Neutrophil (primary cell): ENCODE results near the gene ANKRD10.
"Not testable (repeated sequence)": the region's sequence is repeated elsewhere in the genome, so short reads cannot be mapped to it uniquely, and the experiment has no call there.

Experiments
- H3K27ac ChIP-seq: fragments of 200-600 bp; sonication (generic); 2 replicates; pipeline ENCODE4 v1.5.1; 2016; ENCODE audit warnings: mild to moderate bottlenecking, moderate library complexity
- H3K27me3 ChIP-seq: fragments of 200-600 bp; sonication (generic); 2 replicates; pipeline ENCODE4 v1.6.0; 2016; ENCODE audit warnings: mild to moderate bottlenecking
- H3K36me3 ChIP-seq: fragments of 200-600 bp; sonication (generic); 2 replicates; pipeline ENCODE4 v1.5.1; 2017
- H3K4me1 ChIP-seq, 2 experiments: fragments of 200-600 bp in 1 of 2; sonication (generic) in 1 of 2; 1 replicate in 1 of 2; 2 replicates in 1 of 2; pipeline versions ENCODE4 v1.5.1 to v1.6.1; 2013 to 2016; ENCODE audit warnings: low read depth in 1 of 2, low read length in 1 of 2, mild to moderate bottlenecking in 1 of 2, moderate library complexity in 1 of 2; ENCODE audit not compliant: control insufficient read depth in 1 of 2, insufficient read depth in 1 of 2
- H3K4me3 ChIP-seq, 2 experiments: fragments of 200-600 bp in 1 of 2; sonication (generic) in 1 of 2; 1 replicate in 1 of 2; 2 replicates in 1 of 2; pipeline ENCODE4 v1.5.1; 2013 to 2016; ENCODE audit warnings: low read depth in 1 of 2, low read length in 1 of 2, mild to moderate bottlenecking in 1 of 2, moderate library complexity in 1 of 2
- H3K9me3 ChIP-seq: fragments of 200-600 bp; sonication (generic); 2 replicates; pipeline ENCODE4 v1.5.1; 2016
- TF ChIP-seq, protein P1 (sequence below): fragments of 200-600 bp; sonication (generic); IDR thresholded peaks from 2 replicates; pipeline ENCODE4 v1.5.1; 2016; ENCODE audit warnings: antibody characterized with exemption

Gene ANKRD10

DNA sequence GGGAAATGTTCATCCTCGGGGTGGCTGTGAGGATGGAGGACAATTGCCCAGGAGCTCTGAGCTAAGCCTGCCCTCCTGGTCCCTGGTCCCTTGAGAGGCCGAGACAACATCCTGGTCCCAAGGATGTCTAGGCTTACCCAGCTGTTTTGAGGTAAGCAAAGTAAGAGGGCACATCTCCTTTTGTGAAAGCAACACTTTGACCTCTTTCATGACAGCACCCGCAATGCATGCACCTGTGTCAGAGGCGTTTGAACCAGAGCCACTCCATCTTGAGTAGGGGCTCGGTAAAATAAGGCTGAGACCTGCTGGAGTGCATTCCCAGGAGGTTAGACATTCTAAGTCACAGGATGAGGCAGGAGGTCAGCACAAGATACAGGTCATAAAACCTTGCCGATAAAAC lies 43.1 kb upstream of the ANKRD10 start:
- no peaks in the 10 kb centered on the region for H3K27me3 ChIP-seq
- no peak overlapping the region for H3K27ac ChIP-seq
- H3K4me1 ChIP-seq = no peaks in the 10 kb centered on the region
- no peaks in the 10 kb centered on the region for H3K9me3 ChIP-seq
- H3K4me3 ChIP-seq = no peak overlapping the region
- H3K36me3 ChIP-seq = no peaks in the 10 kb centered on the region
- TF ChIP-seq, protein P1, sequence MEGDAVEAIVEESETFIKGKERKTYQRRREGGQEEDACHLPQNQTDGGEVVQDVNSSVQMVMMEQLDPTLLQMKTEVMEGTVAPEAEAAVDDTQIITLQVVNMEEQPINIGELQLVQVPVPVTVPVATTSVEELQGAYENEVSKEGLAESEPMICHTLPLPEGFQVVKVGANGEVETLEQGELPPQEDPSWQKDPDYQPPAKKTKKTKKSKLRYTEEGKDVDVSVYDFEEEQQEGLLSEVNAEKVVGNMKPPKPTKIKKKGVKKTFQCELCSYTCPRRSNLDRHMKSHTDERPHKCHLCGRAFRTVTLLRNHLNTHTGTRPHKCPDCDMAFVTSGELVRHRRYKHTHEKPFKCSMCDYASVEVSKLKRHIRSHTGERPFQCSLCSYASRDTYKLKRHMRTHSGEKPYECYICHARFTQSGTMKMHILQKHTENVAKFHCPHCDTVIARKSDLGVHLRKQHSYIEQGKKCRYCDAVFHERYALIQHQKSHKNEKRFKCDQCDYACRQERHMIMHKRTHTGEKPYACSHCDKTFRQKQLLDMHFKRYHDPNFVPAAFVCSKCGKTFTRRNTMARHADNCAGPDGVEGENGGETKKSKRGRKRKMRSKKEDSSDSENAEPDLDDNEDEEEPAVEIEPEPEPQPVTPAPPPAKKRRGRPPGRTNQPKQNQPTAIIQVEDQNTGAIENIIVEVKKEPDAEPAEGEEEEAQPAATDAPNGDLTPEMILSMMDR = no peak

GRCh38 chr13:110957181-110957884 lies 42.5 kb upstream of the ANKRD10 start:
- Histone ChIP-seq H3K36me3 (no peaks in the 10 kb centered on the region), H3K27ac (no peak overlapping the region), H3K4me3 (no peak overlapping the region), H3K27me3 (no peaks in the 10 kb centered on the region), H3K4me1 (no peaks in the 10 kb centered on the region), H3K9me3 (no peaks in the 10 kb centered on the region)
- TF ChIP-seq, protein P1 = no peak

DNA sequence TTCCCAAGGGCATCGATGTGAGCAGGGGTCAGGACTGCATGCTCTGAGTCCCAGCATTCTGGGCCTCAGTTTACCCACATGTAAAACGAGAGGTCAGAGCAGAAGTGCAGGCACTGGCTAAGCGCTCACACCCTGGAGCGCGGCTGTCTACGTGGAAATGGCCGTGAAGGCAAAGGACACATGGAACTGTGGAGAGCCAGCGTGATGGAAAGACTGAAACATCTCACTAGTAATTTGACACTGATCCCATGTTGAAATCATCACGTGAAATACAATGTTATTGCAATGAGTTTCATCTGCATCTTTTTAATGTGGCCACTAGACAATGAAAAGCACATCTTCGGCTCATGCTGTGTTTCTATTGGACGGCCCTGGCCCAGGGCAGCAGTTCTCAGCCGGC lies 41.3 kb upstream of the ANKRD10 start:
- not testable (repeated sequence) for H3K4me1 ChIP-seq, H3K36me3 ChIP-seq, H3K27ac ChIP-seq, H3K4me3 ChIP-seq, H3K27me3 ChIP-seq, H3K9me3 ChIP-seq

DNA sequence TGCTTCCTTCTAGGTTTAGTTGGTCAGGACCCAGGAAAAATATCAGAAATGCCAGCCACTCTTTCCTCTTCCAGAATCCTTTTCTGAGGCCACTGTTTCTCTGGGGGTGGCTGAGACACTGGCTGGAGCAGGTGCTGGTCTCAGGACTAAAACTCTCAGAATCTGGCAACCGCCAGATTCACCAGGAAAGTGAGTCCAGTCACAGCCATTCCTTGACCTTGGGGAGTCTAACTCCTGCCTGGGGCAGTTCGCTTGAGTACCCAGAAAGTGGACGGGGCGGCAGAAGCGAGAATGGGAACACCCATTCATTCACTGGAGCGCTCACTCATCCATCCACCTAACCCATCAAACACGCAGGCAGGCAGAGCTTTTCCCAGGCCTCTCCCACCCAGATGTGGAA lies 40.7 kb upstream of the ANKRD10 start:
- H3K4me3 ChIP-seq, H3K27me3 ChIP-seq, H3K4me1 ChIP-seq, H3K27ac ChIP-seq, H3K9me3 ChIP-seq, H3K36me3 ChIP-seq: not testable (repeated sequence)

DNA sequence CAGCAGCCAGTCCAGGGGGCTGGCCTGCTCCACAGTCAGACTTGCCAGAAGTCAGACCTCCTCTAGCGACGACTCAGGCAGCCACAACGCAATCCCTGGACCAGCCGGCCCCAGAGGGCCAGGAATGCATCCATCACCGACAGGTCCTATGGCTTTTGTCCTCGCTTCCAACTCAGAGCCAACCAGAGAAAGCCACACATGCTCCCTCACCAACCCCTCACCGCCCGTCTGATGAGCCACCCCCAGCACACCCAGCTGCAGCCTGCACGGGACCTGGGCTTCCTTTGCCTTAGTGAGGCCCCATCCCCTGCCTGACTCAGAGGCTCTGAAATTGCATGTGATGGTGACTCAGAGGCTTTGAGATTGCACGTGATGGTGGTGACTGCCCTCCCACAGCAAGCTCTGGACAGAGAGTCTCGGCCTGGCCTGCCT lies 40.2 kb upstream of the ANKRD10 start:
- H3K4me3 ChIP-seq, H3K27ac ChIP-seq, H3K9me3 ChIP-seq: not testable (repeated sequence)

GRCh38 chr13:110954533-110954920 lies 39.7 kb upstream of the ANKRD10 start:
- H3K27ac ChIP-seq, H3K4me3 ChIP-seq, H3K27me3 ChIP-seq, H3K36me3 ChIP-seq, H3K4me1 ChIP-seq, H3K9me3 ChIP-seq: not testable (repeated sequence)

More for the DNA sequence above, 40.2 kb upstream of the ANKRD10 start:
- not testable (repeated sequence) for H3K27me3 ChIP-seq, H3K36me3 ChIP-seq, H3K4me1 ChIP-seq

- no peaks in the 10 kb centered on the region for H3K4me1 ChIP-seq
- H3K4me3 ChIP-seq = no peak overlapping the region
- TF ChIP-seq, protein P1 = no peak
- no peaks in the 10 kb centered on the region for H3K27me3 ChIP-seq
- no peaks in the 10 kb centered on the region for H3K36me3 ChIP-seq
- H3K27ac ChIP-seq = no peak overlapping the region
- no peaks in the 10 kb centered on the region for H3K9me3 ChIP-seq
Measured at GRCh38 chr13:110953833-110954532, 39.1 kb upstream of the ANKRD10 start.
